ENCODE data around the gene TMEM242.

The TMEM242 gene

GRCh38 chr6:157323255-157323965, at the start of gene TMEM242:
Gene TMEM242 (minus strand): TSS chr6:157323519. CDS start chr6:157323499, 20 bp downstream.
- Mint-ChIP-seq H3K36me3 (ENCODE audit: insufficient read depth) (peaks cover 9% of the 10 kb centered on the region), H3K9me3 (no peaks in the 10 kb centered on the region), H3K4me1 (peaks cover 13% of the 10 kb centered on the region), H3K4me3 (peak within 1 kb of the TSS; percentile 87), H3K27me3 (no peaks in the 10 kb centered on the region), H3K27ac (ENCODE audit: low read depth) (peak within 1 kb of the TSS; percentile 87)
- DNase-seq (ENCODE audit: low spot score in 2 of 2) (peak; percentile 84 to 91), ATAC-seq (replicated peaks; ENCODE audit: extremely low read depth, poor library complexity, severe bottlenecking) (peak; percentile 88)

DNA sequence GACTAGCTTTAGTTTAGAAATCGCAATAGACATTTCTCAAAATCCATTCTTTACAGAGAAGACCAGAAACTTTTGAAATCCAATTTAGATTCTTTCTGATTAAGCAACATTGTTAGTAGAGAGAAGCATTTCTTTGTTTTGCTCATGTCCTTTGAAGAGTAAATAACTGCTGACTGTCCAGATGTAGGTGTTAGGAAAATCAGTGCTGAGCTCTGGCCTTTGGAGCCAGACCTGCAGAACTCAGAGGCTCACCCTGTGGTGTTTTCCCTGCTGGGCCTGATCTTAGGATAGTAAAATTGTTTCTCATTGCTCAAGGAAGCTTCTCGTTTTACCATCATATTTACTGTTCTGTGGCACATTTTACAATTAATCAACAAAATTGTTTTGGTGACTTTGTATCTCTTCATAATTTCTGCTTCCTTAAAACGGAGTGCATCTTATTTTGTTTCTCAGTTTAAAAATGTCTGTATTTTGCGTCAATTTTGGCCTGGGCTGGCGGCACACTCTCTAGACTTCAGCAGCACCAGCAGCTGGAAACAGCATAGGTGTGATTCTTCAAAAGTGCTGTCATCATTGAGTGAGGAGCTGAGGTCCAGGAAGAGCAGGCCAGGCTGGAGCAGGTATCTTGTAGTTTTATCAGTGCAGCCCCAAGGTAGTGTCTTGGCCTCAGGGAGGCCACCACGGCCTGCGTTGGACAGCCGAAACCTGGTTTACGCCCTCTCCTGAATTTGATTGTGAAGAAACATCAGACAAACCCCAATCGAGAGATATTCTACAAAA, 49.4 kb upstream of the TMEM242 start:
- peaks cover 2% of the 10 kb centered on the region for H3K36me3 Mint-ChIP-seq (ENCODE audit: insufficient read depth)
- peaks cover 16% of the 10 kb centered on the region for H3K4me1 Mint-ChIP-seq
- DNase-seq (ENCODE audit: low spot score in 2 of 2), result no peak
- ATAC-seq (replicated peaks; ENCODE audit: extremely low read depth, poor library complexity, severe bottlenecking), result no peak
- H3K9me3 Mint-ChIP-seq, result no peaks in the 10 kb centered on the region
- no peak overlapping the region for H3K27ac Mint-ChIP-seq (ENCODE audit: low read depth)
- H3K4me3 Mint-ChIP-seq, result no peak overlapping the region
- peaks cover 10% of the 10 kb centered on the region for H3K27me3 Mint-ChIP-seq

DNA sequence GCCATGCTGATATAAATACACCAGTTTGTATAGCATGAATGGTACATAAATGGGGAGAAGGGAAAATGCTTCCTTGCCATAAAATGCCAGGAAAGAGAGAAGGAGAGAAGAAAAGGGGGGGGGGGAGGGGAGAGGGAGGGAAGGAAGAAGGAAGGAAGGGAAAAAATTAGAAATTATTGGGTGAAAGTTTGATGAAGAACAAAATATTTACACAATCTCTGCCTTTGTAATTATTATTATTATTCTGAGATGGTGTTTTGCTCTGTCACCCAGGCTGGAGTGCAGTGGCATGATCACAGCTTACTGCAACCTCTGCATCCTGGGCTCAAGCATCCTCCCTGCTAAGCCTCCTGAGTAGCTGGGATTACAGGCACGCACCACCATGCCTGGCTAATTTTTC, 47.4 kb upstream of the TMEM242 start:
- DNase-seq (ENCODE audit: low spot score in 2 of 2), result no peak
- no peak for ATAC-seq (replicated peaks; ENCODE audit: extremely low read depth, poor library complexity, severe bottlenecking)
- H3K9me3 Mint-ChIP-seq, result no peaks in the 10 kb centered on the region
- H3K36me3 Mint-ChIP-seq (ENCODE audit: insufficient read depth), result peaks cover 2% of the 10 kb centered on the region
- no peak overlapping the region for H3K27ac Mint-ChIP-seq (ENCODE audit: low read depth)
- H3K27me3 Mint-ChIP-seq, result peaks cover 24% of the 10 kb centered on the region
- H3K4me3 Mint-ChIP-seq, result no peak overlapping the region
- H3K4me1 Mint-ChIP-seq, result peaks cover 16% of the 10 kb centered on the region

GRCh38 chr6:157368359-157369049, 45.2 kb upstream of the TMEM242 start:
- H3K4me1 Mint-ChIP-seq, result peaks cover 16% of the 10 kb centered on the region
- H3K27ac Mint-ChIP-seq (ENCODE audit: low read depth), result no peak overlapping the region
- H3K36me3 Mint-ChIP-seq (ENCODE audit: insufficient read depth), result peaks cover 2% of the 10 kb centered on the region
- no peaks in the 10 kb centered on the region for H3K9me3 Mint-ChIP-seq
- ATAC-seq (replicated peaks; ENCODE audit: extremely low read depth, poor library complexity, severe bottlenecking), result no peak
- no peak overlapping the region for H3K4me3 Mint-ChIP-seq
- peaks cover 35% of the 10 kb centered on the region for H3K27me3 Mint-ChIP-seq
- DNase-seq (ENCODE audit: low spot score in 2 of 2), result no peak

DNA sequence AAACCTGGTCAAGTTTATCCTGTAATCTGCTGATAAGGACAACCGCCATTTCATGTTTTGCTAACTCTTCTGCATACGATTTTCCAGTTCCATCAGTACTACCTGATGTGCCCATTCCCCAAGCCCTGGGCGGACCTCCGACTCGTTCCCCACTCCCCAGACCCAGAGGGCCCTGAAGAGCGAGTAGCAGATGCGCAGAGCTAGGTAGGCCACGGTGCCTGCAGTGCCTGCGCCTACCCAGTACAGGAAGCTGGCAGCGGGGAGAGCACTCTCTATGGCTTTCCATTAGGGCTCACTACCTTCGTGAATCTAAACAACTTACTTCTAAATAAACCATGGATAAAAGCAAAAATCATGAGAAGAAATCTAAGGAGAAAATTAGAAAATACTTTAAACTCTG, 43.3 kb upstream of the TMEM242 start:
- DNase-seq (ENCODE audit: low spot score in 2 of 2) (no peak), ATAC-seq (replicated peaks; ENCODE audit: extremely low read depth, poor library complexity, severe bottlenecking) (no peak)
- Mint-ChIP-seq H3K27ac (ENCODE audit: low read depth) (no peak overlapping the region), H3K9me3 (no peaks in the 10 kb centered on the region), H3K4me1 (peaks cover 16% of the 10 kb centered on the region), H3K27me3 (peaks cover 48% of the 10 kb centered on the region), H3K4me3 (no peak overlapping the region), H3K36me3 (ENCODE audit: insufficient read depth) (peaks cover 2% of the 10 kb centered on the region)

- H3K27me3 Mint-ChIP-seq, result peaks cover 61% of the 10 kb centered on the region
- peaks cover 2% of the 10 kb centered on the region for H3K36me3 Mint-ChIP-seq (ENCODE audit: insufficient read depth)
- no peaks in the 10 kb centered on the region for H3K9me3 Mint-ChIP-seq
- ATAC-seq (replicated peaks; ENCODE audit: extremely low read depth, poor library complexity, severe bottlenecking), result no peak
- H3K27ac Mint-ChIP-seq (ENCODE audit: low read depth), result no peak overlapping the region
- H3K4me3 Mint-ChIP-seq, result no peak overlapping the region
- no peak for DNase-seq (ENCODE audit: low spot score in 2 of 2)
- H3K4me1 Mint-ChIP-seq, result peaks cover 12% of the 10 kb centered on the region
These were observed 41.4 kb upstream of the TMEM242 start for GRCh38 chr6:157364705-157365104.

- Mint-ChIP-seq H3K27ac (ENCODE audit: low read depth) (no peak overlapping the region), H3K4me3 (no peak overlapping the region), H3K4me1 (no peaks in the 10 kb centered on the region), H3K36me3 (ENCODE audit: insufficient read depth) (no peaks in the 10 kb centered on the region), H3K9me3 (no peaks in the 10 kb centered on the region), H3K27me3 (peaks cover 67% of the 10 kb centered on the region)
- DNase-seq (ENCODE audit: low spot score in 2 of 2) (no peak), ATAC-seq (replicated peaks; ENCODE audit: extremely low read depth, poor library complexity, severe bottlenecking) (no peak)
These were observed 38.6 kb upstream of the TMEM242 start for GRCh38 chr6:157361886-157362285.

- Mint-ChIP-seq H3K27ac (ENCODE audit: low read depth) (no peak overlapping the region), H3K27me3 (peaks cover 57% of the 10 kb centered on the region), H3K4me1 (no peaks in the 10 kb centered on the region), H3K4me3 (no peak overlapping the region), H3K9me3 (no peaks in the 10 kb centered on the region), H3K36me3 (ENCODE audit: insufficient read depth) (no peaks in the 10 kb centered on the region)
- ATAC-seq (replicated peaks; ENCODE audit: extremely low read depth, poor library complexity, severe bottlenecking) (no peak), DNase-seq (ENCODE audit: low spot score in 2 of 2) (no peak)
These were observed 35.0 kb upstream of the TMEM242 start for GRCh38 chr6:157358287-157358686.

DNA sequence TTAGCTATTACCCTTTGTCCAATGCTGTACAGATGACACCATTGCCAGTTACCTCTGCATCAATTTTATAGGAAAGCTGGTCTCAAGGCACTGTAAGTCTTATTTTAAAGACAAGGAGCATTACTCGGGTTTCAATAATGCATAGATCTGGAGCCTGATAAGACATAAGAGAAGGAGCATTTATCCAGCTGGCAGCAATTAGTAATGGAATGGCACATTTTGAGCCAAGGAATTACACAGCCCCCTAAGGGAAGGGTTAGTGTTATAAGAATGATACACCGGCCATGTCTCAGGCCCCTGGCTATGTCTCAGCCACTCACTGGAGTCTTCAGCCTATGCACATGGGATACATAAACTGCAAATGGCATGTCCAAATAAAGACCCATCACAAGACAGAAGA, 23.1 kb upstream of the TMEM242 start:
- no peaks in the 10 kb centered on the region for H3K4me1 Mint-ChIP-seq
- ATAC-seq (replicated peaks; ENCODE audit: extremely low read depth, poor library complexity, severe bottlenecking), result no peak
- H3K27ac Mint-ChIP-seq (ENCODE audit: low read depth), result no peak overlapping the region

GRCh38 chr6:157343732-157344131, 20.4 kb upstream of the TMEM242 start:
- H3K9me3 Mint-ChIP-seq, result no peaks in the 10 kb centered on the region
- peaks cover 2% of the 10 kb centered on the region for H3K36me3 Mint-ChIP-seq (ENCODE audit: insufficient read depth)
- no peak overlapping the region for H3K4me3 Mint-ChIP-seq
- DNase-seq (ENCODE audit: low spot score in 2 of 2) (no peak), ATAC-seq (replicated peaks; ENCODE audit: extremely low read depth, poor library complexity, severe bottlenecking) (no peak)
- no peak overlapping the region for H3K27ac Mint-ChIP-seq (ENCODE audit: low read depth)
- H3K4me1 Mint-ChIP-seq, result no peaks in the 10 kb centered on the region
- H3K27me3 Mint-ChIP-seq, result peaks cover 68% of the 10 kb centered on the region

More for the DNA sequence above, 23.1 kb upstream of the TMEM242 start:
- DNase-seq (ENCODE audit: low spot score in 2 of 2), result no peak
- H3K36me3 Mint-ChIP-seq (ENCODE audit: insufficient read depth), result no peaks in the 10 kb centered on the region
- no peak overlapping the region for H3K4me3 Mint-ChIP-seq
- H3K27me3 Mint-ChIP-seq, result peaks cover 59% of the 10 kb centered on the region
- no peaks in the 10 kb centered on the region for H3K9me3 Mint-ChIP-seq

DNA sequence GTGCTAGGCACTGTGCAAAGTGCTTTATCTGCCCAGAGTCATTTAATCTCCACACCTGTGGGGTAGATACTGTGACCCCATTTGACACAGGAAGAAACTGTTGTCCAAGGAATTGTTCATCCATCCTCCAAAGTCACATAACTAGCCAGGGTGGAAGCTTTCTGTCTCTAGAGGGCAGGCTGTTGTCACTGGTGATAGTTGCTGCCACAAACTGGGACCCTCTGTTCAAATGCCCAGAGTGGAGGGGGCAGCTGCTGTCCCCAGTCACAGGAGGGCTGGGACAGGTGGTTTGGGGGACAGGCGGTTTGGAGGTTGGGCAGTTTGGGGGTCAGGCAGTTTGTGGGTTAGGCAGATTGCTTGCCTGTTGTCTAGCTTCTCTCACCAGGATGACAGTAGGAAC, 16.1 kb upstream of the TMEM242 start:
- DNase-seq (ENCODE audit: low spot score in 2 of 2) (no peak), ATAC-seq (replicated peaks; ENCODE audit: extremely low read depth, poor library complexity, severe bottlenecking) (no peak)
- Mint-ChIP-seq H3K27me3 (peaks cover 67% of the 10 kb centered on the region), H3K36me3 (ENCODE audit: insufficient read depth) (peaks cover 2% of the 10 kb centered on the region), H3K9me3 (no peaks in the 10 kb centered on the region), H3K4me1 (peaks cover 6% of the 10 kb centered on the region), H3K27ac (ENCODE audit: low read depth) (no peak overlapping the region), H3K4me3 (no peak overlapping the region)

DNA sequence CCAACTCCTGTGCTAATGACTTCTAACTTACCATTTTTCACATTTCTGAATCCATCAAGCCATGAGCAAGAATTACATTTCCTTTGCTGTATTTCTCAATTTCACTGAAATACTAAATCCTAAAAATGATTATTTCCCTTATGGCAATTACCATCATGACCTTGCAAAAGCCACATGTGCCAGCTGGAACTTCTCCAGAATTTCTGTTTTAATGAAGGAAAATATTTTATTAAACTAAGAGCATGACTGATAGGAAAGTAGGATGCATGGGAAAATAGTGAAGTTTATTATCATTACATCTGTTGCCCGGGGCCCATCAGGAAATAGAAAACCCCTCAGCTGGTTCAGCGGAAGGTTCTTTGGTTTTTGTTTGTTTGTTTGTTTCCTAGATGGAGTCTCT, 14.4 kb upstream of the TMEM242 start:
- no peaks in the 10 kb centered on the region for H3K9me3 Mint-ChIP-seq
- H3K27me3 Mint-ChIP-seq, result peaks cover 70% of the 10 kb centered on the region
- no peak for DNase-seq (ENCODE audit: low spot score in 2 of 2)
- no peak overlapping the region for H3K27ac Mint-ChIP-seq (ENCODE audit: low read depth)
- H3K4me3 Mint-ChIP-seq, result no peak overlapping the region
- H3K4me1 Mint-ChIP-seq, result peaks cover 6% of the 10 kb centered on the region
- no peak for ATAC-seq (replicated peaks; ENCODE audit: extremely low read depth, poor library complexity, severe bottlenecking)
- peaks cover 2% of the 10 kb centered on the region for H3K36me3 Mint-ChIP-seq (ENCODE audit: insufficient read depth)

Measured in central memory CD8-positive, alpha-beta T cell (primary cell).